ENCODE results near the gene MTMR3. TPM values are rescaled to one million over a fixed set of nuclear protein-coding genes. Genes with fewer than 3 reads are reported as not detected.

Gene MTMR3
- total and polyA plus RNA-seq, 12 donors, result 23.5 to 80.7 (median 40.9) TPM

DNA sequence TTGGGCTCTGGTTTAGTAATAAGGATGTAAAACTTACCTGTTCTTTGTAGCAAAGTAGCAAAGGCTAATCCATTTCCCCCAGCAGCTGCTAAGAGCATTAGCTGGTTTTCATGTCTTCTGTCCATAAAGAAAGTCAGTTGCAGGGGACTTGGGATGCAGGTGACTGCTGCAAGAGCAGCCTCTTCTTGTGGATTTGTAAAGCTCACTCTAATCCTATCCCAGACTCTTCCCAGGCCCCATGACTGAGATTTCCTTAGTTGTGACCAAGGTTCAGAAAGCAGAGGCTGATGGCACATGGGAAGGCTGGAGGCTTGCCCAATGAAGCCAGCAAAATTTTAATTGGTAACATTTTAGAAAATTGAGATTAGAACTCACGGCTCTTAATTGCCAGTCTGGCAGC, 102.9 kb downstream of the MTMR3 start:
- TF ChIP-seq, protein P1, sequence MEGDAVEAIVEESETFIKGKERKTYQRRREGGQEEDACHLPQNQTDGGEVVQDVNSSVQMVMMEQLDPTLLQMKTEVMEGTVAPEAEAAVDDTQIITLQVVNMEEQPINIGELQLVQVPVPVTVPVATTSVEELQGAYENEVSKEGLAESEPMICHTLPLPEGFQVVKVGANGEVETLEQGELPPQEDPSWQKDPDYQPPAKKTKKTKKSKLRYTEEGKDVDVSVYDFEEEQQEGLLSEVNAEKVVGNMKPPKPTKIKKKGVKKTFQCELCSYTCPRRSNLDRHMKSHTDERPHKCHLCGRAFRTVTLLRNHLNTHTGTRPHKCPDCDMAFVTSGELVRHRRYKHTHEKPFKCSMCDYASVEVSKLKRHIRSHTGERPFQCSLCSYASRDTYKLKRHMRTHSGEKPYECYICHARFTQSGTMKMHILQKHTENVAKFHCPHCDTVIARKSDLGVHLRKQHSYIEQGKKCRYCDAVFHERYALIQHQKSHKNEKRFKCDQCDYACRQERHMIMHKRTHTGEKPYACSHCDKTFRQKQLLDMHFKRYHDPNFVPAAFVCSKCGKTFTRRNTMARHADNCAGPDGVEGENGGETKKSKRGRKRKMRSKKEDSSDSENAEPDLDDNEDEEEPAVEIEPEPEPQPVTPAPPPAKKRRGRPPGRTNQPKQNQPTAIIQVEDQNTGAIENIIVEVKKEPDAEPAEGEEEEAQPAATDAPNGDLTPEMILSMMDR (IDR thresholded peaks at IDR 0.05), result no peak
- no peak for TF ChIP-seq POLR2A (IDR thresholded peaks at IDR 0.05)
- intact Hi-C loops (cut with DNase I), result no loop called here
- Histone ChIP-seq H3K4me1 (replicated peaks in 1 of 2) (peaks cover 0 to 12% of the 10 kb centered on the region in 2 donors), H3K9me3 (replicated peaks in 1 of 3) (no peaks in the 10 kb centered on the region), H3K27me3 (no peaks in the 10 kb centered on the region), H3K4me3 (no peak overlapping the region), H3K27ac (no peak overlapping the region), H3K36me3 (replicated peaks in 1 of 2) (peaks cover 0 to 9% of the 10 kb centered on the region in 2 donors)
- 42 to 48% (median 44%) methylated on average over 1 of the region's 1 CpG for whole genome bisulfite sequencing, 4 donors
- DNase-seq, result no peak

DNA sequence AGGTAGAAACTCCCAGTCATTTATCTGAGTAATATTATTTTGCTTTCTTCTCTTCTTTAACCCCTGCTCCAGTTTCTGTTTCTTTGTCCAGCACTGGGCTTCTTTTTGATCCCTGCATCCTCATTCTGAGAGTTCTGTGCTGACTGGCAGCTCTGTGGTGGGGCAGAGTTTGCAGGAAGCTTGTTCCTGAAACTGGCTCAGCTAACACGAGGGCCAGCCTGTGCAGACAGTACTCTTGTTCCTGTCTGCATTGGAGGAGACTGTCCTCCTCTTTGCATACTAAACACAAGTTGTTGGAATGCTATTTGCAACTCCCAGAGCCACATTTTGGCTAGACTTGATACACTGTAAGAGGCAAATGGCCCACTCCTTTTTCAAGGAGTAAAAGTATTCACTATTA, 104.2 kb downstream of the MTMR3 start:
- intact Hi-C loops (cut with DNase I), result no loop called here
- no peaks in the 10 kb centered on the region for H3K9me3 ChIP-seq (replicated peaks in 1 of 3)
- TF ChIP-seq, protein P1 (IDR thresholded peaks at IDR 0.05), result no peak
- TF ChIP-seq POLR2A (IDR thresholded peaks at IDR 0.05), result no peak
- no peaks in the 10 kb centered on the region for H3K27me3 ChIP-seq
- WGBS, 4 donors, result 0 to 29% (median 23%) methylated on average over 1 of the region's 1 CpG
- no peak for DNase-seq
- no peak overlapping the region for H3K4me3 ChIP-seq
- peaks cover 0 to 9% of the 10 kb centered on the region in 2 donors for H3K4me1 ChIP-seq (replicated peaks in 1 of 2)
- peaks cover 0 to 10% of the 10 kb centered on the region in 2 donors for H3K36me3 ChIP-seq (replicated peaks in 1 of 2)
- no peak overlapping the region for H3K27ac ChIP-seq

DNA sequence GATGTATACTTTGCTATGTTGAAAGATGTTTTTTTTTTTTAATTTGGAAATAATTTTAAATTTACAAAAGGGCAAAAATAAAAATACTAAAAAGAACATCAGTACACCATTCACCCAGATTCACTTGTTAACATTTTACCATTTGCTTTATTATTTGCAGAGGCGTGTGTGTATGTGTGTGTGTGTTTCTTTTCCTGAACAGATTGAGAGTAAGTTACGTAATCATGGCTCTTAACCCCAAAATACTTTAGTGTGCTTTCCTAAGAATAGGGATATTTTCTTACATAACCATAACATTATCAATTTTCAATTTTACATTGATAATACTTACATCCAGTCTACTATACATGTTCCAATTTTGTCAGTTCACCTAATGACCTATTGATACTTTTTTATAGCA, 105.7 kb downstream of the MTMR3 start:
- peaks cover 0 to 21% of the 10 kb centered on the region in 2 donors for H3K4me1 ChIP-seq (replicated peaks in 1 of 2)
- WGBS, 4 donors, result 82 to 97% (median 88%) methylated on average over 2 of the region's 2 CpGs
- TF ChIP-seq, protein P1 (IDR thresholded peaks at IDR 0.05), result no peak
- no peak for TF ChIP-seq POLR2A (IDR thresholded peaks at IDR 0.05)
- H3K27ac ChIP-seq, result no peak overlapping the region
- no peaks in the 10 kb centered on the region for H3K9me3 ChIP-seq (replicated peaks in 1 of 3)
- DNase-seq, result no peak
- no peak overlapping the region for H3K4me3 ChIP-seq
- intact Hi-C loops (cut with DNase I), result no loop called here
- no peaks in the 10 kb centered on the region for H3K27me3 ChIP-seq
- H3K36me3 ChIP-seq (replicated peaks in 1 of 2), result peaks cover 0 to 6% of the 10 kb centered on the region in 2 donors

DNA sequence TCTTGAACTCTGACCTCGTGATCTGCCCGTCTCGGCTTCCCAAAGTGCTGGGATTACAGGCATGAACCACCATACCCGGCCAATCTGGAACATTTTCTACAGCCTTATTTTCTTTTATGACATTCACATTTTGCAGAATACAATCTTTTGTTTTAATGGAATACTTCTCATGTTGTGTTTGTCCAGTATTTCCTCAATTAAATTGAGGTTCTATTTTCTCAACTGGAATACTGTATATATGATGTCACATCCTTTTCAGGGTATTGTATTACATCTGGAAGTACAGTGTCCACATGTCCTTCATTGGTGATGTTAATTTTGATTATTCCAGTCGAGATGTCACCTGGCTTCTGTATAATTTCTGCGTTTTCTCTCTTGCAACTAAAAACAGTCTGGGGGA, 106.5 kb downstream of the MTMR3 start:
- no peaks in the 10 kb centered on the region for H3K27me3 ChIP-seq
- intact Hi-C loops (cut with DNase I), result no loop called here
- no peak overlapping the region for H3K27ac ChIP-seq
- peaks cover 0 to 6% of the 10 kb centered on the region in 2 donors for H3K36me3 ChIP-seq (replicated peaks in 1 of 2)
- no peak for DNase-seq
- H3K4me3 ChIP-seq, result no peak overlapping the region
- 95 to 98% (median 97%) methylated on average over 6 of the region's 6 CpGs for WGBS, 4 donors
- H3K4me1 ChIP-seq (replicated peaks in 1 of 2), result peaks cover 0 to 23% of the 10 kb centered on the region in 2 donors
- H3K9me3 ChIP-seq (replicated peaks in 1 of 3), result no peaks in the 10 kb centered on the region
- TF ChIP-seq, protein P1 (IDR thresholded peaks at IDR 0.05), result no peak
- TF ChIP-seq POLR2A (IDR thresholded peaks at IDR 0.05), result no peak

Data from adrenal gland (tissue), 12 donors.